Cardiac fibroblast (primary cell): ENCODE data around the gene FKBP8.

Source experiments
- DNase-seq, 2 donors: peaks; one replicate each; pipeline versions ENCODE4 v3.0.0 to v3.0.0-alpha.2; 2010; ENCODE audit warnings: low read depth in 2 of 2
- H3K4me3 ChIP-seq, 2 donors: replicated peaks in 1 of 2; 1 replicate in 1 of 2; 2 replicates in 1 of 2; pipeline ENCODE4 v1.5.1; 2011; ENCODE audit warnings: low read depth in 2 of 2, low read length in 2 of 2, mild to moderate bottlenecking in 2 of 2, moderate library complexity in 1 of 2
- CTCF ChIP-seq: IDR thresholded peaks from one replicate; pipeline ENCODE4 v1.5.1; 2011; ENCODE audit warnings: low read depth, mild to moderate bottlenecking, low read length, inconsistent platforms

FKBP8 gene

DNA sequence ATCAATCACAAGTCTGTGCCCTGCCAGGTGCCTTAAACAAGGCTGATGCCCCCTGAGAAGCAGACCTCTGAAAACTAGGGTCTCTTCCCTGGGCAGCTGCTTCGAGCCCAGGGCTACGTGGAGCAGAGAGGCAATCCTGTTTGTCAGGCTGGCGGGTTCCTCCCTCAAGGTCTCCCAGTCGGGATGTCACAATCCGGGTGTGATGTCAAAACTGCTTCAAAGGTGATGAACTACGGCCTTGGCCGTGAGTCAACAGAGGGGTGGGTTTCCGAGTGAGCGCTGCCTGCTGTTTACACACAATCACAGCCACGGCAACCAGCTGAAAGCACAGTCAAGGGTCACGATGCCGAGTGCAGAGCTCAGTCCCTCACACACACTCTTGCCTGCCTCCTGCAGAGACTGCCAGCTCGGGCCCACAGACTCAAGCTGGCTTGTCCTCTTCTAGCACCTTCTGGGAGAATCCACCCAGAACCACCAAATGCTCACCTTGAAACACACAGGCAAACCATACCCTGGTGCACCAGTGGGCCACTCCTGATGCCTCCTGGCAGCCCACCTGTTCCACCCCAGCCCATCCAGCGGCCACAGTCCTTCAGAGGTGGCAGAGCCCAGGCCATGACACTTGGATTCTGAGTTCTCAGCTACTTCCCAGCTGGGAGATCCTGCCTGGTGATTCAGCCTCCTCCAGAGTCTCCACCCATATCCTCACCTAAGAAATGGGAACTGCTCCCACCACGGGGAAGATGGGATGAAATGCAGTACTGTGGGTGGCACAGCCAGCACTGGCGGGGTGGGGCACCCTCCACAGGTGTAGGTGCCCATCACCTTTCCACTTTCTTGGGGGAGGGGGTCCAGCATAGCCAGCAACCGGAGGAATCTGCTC is 28.3 kb downstream of the FKBP8 start:
- TF ChIP-seq CTCF: no peak
- H3K4me3 ChIP-seq: no peak overlapping the region
- peak; percentile 77 to 90 for DNase-seq

DNA sequence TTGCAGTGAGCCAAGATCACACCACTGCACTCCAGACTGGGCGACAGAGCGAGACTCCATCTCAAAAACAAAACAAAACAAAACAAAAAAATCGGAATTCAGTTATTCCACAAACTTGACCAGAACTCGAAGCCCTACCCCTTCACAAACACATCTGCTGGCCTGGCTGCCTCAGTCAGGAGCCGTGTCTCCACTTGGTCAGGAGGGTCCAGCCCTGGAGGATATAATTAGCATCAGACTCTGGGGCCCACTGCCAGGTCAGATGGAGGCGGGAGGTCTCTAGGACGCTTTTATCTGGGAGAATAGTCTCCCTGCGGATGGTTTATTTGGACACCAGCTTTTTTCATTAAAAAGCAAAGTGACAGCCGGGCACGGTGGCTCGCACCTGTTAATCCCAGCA is 29.5 kb downstream of the FKBP8 start:
- DNase-seq: peak in 1 of 2 donors; percentile 28
- no peak for TF ChIP-seq CTCF

GRCh38 chr19:18510216-18510615 is 33.2 kb downstream of the FKBP8 start:
- DNase-seq: no peak
- no peak overlapping the region for H3K4me3 ChIP-seq
- TF ChIP-seq CTCF: no peak

More for the DNA sequence above, 29.5 kb downstream of the FKBP8 start:
- no peak overlapping the region for H3K4me3 ChIP-seq

DNA sequence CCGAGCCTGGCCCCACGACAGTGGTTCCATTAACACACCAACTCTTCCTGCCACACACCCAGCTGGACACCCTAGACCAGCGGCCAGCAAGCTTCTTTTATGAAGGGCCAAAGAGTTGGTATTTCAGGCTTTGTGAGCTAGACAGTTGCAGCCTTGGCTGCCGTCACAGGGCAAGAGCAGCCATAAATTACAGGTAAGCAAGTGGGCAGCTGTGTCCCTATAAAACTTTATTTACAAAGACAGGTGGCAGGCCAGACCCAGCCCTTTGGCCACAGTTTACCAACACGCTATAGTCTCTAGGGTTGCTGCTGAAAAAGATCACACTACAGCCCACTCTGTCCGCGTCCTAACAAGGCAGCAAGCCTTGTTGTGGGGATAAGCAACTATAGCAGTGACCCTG is 34.8 kb downstream of the FKBP8 start:
- no peak overlapping the region for H3K4me3 ChIP-seq
- DNase-seq: no peak
- TF ChIP-seq CTCF: no peak

DNA sequence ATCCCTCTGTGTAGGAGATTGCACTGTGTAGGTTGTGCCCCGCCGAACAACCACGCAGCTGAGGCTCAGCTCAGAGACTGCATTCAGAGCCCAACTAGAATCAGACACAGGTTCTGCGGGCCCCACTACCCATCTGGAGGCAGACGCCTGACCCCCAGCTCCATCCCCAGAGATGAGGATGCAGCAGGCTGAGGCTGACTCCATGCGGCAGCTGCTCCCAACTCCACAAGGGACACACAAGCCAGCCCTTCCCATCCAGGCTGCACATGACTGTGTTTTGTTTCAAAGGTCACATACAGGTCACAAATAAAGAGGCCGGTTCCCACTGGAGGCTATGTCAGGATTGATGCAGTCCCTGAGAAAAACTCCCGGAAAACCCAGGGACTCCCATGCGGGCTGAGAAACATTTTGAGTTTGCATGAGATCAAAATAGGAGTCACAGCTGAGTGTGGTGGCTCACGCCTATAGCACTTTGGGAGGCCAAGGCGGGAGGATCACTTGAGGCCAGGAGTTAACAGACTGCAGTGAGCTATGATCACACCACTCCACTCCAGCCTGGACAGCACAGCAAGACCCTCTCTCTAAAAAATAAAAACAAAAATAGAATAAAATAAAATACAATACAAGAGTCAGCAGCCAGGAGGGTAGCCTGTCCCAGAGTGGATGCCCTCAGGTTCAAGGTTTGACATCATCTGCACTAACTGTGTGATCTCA is 35.5 kb downstream of the FKBP8 start:
- TF ChIP-seq CTCF: no peak
- no peak overlapping the region for H3K4me3 ChIP-seq
- peak in 1 of 2 donors; percentile 46 for DNase-seq

DNA sequence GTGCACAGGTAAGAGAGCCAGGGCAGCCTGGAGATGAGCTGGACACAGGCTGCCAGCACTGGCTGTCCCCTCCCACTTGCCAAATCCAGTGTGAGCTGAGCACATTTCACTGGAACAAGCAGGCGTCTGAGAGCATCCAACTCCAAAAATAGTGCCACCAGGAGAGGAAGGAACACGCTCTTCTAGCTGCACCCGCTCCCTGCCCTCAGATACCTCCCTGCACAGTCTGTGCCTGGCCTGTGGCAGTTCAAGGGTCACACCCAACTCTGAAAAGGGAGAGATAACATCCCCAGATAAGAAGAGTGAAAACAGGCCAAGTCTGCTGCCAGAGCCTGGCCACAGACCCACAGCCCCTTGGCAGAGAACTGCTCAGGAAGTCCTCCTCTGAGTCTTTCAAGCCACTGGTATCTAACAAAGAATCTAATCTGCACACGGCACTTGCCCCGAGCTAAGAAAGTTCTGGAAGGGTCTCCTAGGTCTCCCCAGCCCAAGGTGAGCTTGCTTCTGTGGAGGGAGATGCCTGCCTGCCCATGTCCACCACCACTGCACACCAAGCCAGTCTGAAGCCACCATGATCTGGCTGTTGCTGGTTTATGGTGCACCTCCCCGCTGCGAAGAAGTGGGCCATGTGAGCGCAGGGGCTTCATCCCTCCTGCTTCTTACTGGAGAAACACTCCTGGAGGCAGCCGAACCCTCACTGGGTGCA is 36.2 kb downstream of the FKBP8 start:
- no peak for TF ChIP-seq CTCF
- no peak overlapping the region for H3K4me3 ChIP-seq
- no peak for DNase-seq
